ACHN (cell line): ENCODE measurements around the gene SEPTIN3.

Experiments used
- DNase-seq: peaks from one replicate; pipeline ENCODE4 v3.0.0-alpha.2; 2015
- in situ Hi-C: cut with HindIII; loops from 2 replicates; pipeline ENCODE4 v1.10.0; 2017; ENCODE audit warnings: low sequenced_read_pairs, low pct_ligation_motif_present, low pct_unique_long_range_greater_than_20kb

SEPTIN3 gene

GRCh38 chr22:41970601-41971000 lies 1.4 kb downstream of the SEPTIN3 start:
- in situ Hi-C loops = no loop called here
- DNase-seq = no peak

- no peak for DNase-seq
- in situ Hi-C loops = no loop called here
These were observed 2.2 kb downstream of the SEPTIN3 start for GRCh38 chr22:41971431-41971830.

DNA sequence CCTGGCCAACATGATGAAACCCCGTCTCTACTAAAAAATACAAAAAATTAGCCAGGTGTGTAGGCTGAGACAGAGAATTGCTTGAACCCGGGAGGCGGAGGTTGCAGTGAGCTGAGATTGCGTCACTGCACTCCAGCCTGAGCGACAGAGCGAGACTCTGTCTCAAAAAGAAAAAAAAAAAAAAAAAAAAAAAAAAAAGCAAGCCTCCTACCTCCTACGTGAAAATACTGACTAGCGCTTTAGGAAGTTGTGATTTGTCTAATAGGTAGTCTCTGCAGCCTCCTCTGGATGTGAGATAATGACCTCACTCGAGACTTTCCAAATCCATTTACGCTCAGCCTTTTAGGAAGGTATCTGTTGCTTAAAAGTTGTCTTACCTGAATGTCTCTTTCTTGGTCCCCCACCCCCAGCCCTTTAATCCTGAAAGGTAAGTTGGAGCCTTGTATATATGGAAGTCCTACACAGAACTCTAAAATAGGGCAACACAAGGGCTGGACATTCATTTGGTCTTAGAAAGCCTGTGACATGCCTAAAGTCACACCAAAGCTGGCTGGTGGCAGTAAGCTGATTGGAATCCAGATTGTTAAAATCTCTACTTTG lies 5.5 kb downstream of the SEPTIN3 start:
- no peak for DNase-seq
- in situ Hi-C loops = no loop called here

DNA sequence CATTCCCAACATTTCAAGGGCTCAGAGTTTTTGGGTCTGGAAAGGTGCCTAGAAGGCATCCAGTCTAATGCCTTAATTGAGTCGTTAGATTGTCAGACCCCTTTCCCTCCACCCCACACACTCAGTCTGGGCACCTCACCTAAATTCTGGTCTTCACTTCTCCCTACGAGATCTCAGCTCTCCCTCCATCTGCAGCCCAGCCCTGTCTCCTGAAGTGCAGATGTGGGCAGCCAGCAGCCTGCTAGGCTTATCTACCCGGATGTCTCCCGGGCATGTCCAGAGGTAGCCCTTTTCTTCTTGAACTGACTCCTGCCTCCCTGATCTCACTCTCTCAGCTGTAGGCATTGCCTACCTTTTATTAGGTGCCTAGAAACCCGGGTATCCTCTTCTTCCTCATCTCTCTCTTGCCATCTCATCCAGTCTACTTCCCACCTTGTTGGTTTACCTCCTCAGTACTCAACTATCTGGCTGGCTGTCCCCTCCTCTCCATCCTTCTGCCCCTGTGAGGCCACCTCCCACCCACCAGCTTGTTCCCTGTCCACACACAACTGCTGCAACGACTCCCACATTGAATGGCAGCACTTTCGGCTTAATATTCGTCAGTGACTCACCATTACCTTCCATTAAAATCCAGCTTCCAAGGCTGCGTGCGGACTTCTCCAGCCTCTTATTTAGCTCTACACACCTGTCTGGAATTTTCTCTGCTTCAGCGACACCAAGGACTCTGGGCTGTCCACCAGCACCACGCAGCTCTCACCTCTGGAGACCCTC lies 6.2 kb downstream of the SEPTIN3 start:
- DNase-seq = no peak
- in situ Hi-C loops = no loop called here

DNA sequence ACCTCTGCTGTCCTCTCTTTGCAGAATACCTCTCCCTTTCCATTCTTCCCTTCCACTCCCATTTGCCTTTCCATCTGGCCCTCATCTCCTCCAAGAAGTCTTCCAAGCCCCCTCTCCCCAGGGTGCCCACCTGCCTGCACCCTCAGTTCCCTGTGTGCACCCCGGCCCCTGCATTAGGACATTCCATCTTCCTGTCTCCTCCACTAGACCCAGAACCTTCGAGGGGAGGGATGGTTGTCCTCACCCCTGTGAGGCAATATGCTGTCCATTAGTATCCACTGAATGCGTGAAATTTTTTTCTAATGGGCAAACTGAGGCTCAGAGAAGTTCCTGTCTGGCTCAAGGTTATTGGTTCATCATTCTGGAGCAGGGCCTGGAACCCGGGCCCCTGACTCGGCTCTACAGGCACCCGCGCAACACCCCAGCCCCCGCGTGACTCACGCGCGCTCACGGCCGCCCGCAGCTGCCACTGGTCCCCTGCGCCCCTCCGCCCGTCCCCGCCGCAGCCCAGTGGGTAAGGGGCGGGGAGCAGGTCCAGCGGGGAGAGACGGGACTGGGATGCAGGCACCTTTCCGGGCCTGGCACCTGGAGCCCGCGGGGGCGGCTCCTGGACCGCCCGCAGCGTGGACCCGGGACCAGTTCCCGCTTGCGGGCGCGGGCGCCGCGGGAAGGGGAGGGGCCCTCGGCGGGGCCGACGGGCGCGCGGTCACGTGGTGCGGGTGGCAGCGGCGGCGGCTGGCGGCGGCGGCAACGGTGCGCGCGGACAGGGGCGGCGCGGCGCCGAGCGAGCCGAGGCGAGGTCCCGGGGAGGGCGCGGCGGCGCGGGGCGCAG lies 7.0 kb downstream of the SEPTIN3 start:
- in situ Hi-C loops = no loop called here
- DNase-seq = no peak

- in situ Hi-C loops = no loop called here
- no peak for DNase-seq
These were observed 7.8 kb downstream of the SEPTIN3 start for GRCh38 chr22:41976961-41977566.

- in situ Hi-C loops = no loop called here
- no peak for DNase-seq
These were observed 9.5 kb downstream of the SEPTIN3 start for GRCh38 chr22:41978732-41979131.

DNA sequence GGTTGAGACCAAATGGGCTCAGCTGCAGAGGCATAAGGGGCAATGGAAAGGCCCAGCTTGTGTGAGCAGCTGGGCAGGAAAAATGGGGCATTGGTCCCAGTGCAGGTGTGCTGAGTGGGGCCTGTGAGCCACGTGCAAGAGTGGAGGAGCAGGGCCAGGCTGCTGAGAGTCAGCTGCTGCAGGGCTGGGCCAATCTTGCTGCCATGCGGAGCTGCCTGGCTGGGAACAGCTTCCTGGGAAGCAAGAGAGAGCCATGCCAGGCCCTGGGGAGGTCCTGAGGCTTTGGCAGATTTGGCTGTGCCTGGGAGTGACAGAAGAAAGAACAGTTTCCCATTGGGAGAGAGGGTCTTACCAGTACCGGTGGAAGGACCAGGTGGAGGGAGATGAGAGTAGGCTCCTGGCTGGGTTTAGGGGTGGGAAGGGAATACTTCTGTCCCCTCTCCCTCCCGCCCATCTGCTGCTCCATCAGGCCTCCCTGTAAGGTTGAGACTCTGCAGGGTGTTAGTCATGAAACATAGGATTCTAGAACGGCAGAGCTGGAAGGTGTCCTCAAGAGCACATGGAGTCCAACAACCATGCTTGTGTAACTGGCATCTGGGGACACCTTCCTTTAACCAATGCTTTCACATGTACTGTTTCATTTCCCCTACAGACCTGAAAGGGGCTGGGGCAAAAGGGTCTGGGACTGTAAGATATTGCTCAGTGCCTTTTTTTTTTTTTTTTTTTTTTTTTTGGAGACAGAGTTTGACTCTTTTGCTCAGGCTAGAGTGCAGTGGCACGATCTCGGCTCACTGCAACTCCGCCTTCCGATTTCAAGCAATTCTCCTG lies 10.4 kb downstream of the SEPTIN3 start:
- DNase-seq = no peak
- in situ Hi-C loops = no loop called here

GRCh38 chr22:41982865-41983264 lies 13.6 kb downstream of the SEPTIN3 start:
- DNase-seq = no peak
- in situ Hi-C loops = no loop called here

DNA sequence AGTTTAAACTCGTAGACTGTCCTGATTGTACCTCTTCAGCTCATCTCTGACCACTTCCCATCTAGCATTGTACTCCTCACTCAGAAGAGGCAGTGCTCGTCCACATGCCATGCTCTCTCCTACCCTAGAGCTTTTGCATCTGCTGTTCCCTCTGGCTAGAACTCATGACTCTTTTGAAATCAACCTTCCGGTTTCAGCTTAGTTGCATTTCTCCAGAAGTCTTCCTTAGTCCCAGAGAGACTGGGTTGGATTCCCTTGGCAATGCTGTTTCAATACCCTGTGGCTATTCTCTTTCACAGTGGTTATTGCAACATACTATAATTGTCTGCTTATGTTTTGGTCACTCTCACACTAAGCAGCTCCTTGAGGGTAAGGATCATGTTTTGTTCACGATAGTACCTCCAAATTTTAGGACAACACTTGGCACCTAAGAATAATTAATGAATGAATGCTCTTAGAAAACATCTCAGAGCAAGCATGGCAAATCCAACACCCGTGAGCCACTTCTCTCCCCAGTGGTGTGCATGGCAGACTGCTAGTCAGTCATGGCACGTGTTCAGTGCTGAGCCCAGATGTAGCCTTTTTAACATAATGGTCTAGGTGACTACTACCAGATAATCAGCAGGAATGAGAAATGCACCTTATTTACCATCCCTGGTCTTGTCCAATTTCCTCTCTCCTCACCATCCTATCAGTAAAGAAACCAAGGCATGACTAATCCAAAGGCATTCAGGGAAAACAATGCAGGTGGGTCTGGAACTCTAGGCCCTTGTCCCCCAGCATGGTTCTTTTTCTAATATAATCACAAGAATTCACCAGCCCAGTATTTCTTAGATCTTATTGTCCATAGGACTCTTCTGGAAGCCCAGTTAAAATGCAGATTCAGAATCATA lies 14.5 kb downstream of the SEPTIN3 start:
- DNase-seq = no peak
- in situ Hi-C loops = no loop called here

- in situ Hi-C loops = no loop called here
- no peak for DNase-seq
These were observed 18.0 kb downstream of the SEPTIN3 start for GRCh38 chr22:41987276-41987675.

DNA sequence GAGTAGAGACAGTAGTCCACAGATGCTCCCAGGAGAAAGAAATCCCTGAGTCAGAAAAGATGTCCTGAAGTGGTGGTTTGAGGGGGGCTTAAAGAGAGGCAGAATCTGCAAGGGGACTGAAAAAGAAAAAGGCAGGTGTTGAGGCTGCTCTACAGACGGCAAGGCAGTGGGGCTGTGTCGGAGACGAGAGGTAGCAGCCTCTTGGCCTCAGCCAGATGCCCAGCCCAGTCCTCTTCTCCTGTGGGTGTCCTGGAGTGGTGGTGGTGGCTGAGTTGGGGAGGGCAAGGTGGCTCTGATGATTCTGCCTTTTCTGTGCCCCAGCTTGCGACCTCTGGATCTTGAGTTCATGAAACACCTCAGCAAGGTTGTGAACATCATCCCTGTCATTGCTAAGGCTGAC lies 20.0 kb downstream of the SEPTIN3 start:
- in situ Hi-C loops = no loop called here
- no peak for DNase-seq

DNA sequence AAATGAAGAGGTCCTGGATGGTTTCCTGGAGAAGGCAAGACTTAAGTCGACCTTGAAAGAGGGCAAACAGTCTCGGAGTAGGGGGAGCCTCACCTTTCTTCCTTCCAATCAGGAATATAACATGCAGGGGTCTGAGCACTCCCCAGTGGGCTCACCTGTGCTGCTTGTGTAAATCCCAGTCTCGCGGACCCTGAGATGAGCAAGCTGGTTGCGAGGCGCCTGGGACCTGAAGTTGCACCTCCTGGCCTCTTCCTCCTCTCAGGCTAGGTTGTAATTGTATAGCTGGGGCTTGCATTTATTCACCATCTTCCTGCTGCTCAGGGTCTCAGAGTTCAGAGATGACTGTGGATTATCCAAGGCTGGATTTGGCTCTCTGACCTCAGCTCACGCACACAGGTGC lies 21.9 kb downstream of the SEPTIN3 start:
- DNase-seq = no peak
- in situ Hi-C loops = no loop called here

GRCh38 chr22:41992496-41992895 lies 23.3 kb downstream of the SEPTIN3 start:
- in situ Hi-C loops = no loop called here
- DNase-seq = no peak

DNA sequence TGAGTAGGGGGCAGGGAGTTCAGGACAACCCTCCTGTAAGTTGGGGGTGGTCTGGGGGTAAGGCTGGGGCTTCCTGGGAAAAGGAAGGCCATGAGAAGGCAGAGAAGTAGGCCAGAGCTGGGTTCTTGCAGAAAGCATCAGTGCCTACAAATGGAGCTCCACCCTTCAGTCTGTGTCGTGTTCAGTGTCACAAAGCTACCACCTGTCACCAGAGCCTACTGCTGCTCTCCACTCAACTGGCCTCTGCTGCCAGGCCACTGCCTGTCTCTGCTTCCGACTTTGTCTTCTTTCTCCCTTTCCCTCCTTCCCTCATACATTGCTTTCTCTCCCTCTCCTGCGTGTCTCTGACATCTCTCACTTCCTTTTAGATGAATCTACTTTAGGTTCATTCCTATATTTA lies 26.0 kb downstream of the SEPTIN3 start:
- DNase-seq = no peak
- in situ Hi-C loops = no loop called here

GRCh38 chr22:41996826-41997225 lies 27.6 kb downstream of the SEPTIN3 start:
- in situ Hi-C loops = no loop called here

More at GRCh38 chr22:41996826-41997225, 27.6 kb downstream of the SEPTIN3 start:
- no peak for DNase-seq
